HG03097 (cell line): Measurements from ENCODE around the gene RNF166.

Source experiments
- ATAC-seq: cut with Tn5 transposase; IDR thresholded peaks from one replicate; pipeline ENCODE4 v1.9.1; 2021; ENCODE audit not compliant: unreplicated experiment, low FRiP score

Gene RNF166

GRCh38 chr16:88725609-88726407 lies 19.6 kb upstream of the RNF166 start:
- no peak for ATAC-seq

DNA sequence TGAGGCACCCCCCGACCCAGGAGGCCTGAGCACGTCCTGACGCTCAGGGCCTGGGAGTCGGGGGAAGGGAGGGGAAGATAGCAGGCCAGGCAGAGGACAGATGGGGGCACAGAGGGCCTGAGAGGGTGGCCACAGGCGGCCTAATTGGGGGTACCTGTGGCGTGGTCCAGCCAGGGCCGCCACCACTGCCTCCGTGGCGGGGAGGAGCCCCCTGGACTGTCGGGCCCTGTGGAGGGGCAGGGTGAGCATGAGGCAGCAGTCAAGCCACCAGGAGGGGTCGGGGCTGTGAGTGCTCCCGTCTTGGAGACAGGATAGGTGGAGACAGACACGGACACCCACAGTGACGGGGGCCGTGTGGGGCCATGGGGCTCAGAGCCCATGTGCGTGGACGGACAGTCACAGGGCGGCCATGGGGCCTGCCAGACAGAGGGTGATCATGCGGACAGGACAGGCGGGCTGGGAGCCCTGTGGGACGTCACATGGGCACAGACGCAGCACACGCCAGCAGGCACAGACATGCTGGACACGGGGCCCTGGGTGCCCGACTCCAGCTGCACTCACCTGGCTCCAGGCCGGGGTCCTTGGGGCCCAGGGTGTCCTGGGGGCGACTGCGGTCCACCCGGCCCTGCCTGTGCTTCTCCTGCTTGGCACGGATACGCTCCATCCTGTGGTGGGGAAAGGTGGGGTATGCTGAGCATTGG lies 18.8 kb upstream of the RNF166 start:
- ATAC-seq: no peak

- no peak for ATAC-seq
Observed at GRCh38 chr16:88723911-88724310, 17.7 kb upstream of the RNF166 start.

- ATAC-seq: no peak
Observed at GRCh38 chr16:88723507-88723887, 17.3 kb upstream of the RNF166 start.

GRCh38 chr16:88722784-88723506 lies 16.7 kb upstream of the RNF166 start:
- no peak for ATAC-seq

DNA sequence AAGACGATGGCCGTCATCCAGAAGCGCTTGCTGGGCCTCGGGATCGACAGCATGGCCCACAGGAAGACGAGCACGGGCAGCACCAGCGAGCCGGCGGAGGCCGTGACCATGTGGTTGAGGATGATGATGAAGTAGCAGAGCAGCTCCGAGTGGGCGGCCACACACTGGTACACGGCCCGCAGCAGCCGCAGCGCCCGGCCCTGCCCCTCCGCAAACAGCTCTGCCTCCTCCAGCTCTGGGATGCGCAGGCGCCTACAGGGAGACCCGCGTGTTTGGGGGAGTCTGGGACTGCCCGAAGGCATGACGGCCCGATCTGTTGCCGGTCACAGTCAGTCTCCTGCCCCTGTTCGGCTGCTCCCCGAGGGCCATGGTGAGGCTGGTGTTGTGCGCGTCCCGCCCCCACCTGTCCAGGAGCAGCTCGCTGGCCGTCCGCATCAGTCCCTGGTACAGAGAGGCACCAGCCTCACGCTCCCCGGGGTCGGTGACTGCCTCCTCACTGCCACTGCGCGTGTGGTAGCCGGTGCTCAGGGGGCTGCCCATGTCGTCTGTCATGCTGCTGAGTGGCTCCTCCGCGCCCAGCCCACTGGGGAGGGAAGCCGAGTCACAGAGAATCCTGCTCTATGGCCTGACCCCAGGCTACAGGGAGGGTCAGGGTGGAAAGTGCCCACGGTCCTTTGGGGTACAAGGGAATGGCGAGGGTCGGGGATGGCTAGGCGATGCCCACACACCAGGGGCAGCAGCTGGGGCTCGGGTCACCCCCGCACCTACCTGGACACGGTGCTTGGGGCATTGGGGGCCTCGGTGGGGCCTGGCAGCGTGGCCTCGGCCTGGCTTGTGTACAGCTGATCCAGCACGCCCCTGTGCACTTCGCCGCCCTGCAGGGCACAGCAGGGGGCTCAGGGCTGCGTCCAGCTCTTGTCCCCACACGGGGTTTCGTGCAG lies 15.9 kb upstream of the RNF166 start:
- ATAC-seq: no peak

- no peak for ATAC-seq
Observed at GRCh38 chr16:88721236-88721635, 15.0 kb upstream of the RNF166 start.

DNA sequence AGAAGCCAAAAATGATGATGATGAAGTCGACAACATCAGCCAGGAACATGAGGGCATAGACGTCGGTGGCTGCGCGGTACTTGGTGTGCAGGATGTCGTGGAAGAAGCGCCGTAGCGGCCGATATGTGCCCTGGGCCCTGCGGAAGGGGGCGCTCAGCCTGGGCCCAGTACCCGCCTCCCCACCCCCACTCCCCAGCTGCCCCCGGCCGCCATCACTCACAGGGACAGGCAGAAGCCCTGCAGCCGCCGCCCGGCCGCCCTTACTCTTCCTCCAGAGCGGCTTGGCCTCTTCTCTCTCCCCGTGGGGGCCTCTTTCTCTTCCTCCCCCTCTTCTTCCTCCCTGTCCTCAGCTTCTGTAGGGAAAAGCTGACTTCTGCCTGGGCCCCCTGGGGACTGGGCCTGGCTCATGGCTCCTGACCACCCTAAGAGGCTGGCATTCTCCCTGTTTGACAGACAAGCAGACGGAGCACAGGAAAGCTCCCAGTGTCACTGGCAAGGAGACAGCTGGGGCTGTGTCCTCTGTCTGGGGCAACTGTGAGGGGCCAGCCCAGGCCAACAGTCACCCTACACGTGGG lies 14.3 kb upstream of the RNF166 start:
- no peak for ATAC-seq

DNA sequence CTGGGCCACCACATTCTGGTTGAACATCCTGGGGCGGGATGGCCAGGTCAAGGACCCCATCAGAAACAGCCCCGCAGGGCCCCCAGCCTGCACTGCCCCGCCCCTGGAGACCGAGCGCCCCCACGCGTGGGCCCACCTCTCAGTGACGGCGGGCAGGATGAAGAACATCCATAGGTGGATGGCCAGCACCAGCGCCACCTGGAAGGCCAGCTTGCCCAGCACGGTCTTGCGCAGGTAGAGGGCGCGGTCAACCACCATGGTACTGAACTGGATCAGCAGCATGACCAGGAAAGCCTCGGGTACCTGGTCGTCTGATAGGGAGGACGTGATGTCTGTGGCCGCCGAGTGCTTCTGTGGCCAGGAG lies 13.7 kb upstream of the RNF166 start:
- ATAC-seq: no peak

GRCh38 chr16:88719267-88719932 lies 13.2 kb upstream of the RNF166 start:
- no peak for ATAC-seq

DNA sequence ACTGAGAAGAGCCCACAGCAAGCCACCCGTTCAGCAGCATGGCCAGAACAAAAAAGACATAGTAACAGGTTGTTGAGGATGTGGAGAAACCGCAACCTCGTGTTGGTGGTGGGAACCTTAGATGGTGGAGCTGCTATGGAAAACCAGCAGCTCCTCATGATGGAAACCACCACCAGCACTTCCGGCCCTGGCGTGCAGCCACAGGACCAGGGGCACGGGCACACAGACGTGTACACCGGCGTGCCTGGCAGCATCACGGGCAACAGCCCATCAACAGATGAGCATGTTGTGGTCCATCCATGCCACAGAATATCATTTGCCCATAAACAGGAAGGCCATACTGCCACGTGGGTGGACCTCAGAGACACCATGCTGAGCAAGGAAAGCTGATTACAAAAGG lies 12.0 kb upstream of the RNF166 start:
- no peak for ATAC-seq

- ATAC-seq: no peak
Observed at GRCh38 chr16:88716601-88717001, 10.4 kb upstream of the RNF166 start.

DNA sequence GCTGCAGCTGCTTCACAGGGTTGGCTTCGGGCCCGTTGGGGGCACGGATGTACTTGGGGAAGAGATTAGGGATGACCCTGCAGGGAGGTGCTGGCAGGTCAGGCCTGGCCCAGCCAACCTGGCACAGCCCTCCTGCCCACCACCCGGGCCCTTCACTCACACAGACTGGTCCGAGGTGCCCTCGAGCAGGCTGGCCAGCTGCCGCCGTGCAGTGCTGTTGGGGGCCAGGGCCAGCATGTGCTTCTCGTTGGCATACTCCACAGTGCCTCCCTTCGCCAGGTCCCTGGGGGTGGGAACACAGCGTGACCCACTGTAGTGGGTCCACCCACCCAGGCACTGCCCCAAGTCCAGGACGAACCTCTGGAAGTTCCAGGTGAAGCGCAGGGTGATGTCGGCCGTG lies 10.0 kb upstream of the RNF166 start:
- no peak for ATAC-seq

DNA sequence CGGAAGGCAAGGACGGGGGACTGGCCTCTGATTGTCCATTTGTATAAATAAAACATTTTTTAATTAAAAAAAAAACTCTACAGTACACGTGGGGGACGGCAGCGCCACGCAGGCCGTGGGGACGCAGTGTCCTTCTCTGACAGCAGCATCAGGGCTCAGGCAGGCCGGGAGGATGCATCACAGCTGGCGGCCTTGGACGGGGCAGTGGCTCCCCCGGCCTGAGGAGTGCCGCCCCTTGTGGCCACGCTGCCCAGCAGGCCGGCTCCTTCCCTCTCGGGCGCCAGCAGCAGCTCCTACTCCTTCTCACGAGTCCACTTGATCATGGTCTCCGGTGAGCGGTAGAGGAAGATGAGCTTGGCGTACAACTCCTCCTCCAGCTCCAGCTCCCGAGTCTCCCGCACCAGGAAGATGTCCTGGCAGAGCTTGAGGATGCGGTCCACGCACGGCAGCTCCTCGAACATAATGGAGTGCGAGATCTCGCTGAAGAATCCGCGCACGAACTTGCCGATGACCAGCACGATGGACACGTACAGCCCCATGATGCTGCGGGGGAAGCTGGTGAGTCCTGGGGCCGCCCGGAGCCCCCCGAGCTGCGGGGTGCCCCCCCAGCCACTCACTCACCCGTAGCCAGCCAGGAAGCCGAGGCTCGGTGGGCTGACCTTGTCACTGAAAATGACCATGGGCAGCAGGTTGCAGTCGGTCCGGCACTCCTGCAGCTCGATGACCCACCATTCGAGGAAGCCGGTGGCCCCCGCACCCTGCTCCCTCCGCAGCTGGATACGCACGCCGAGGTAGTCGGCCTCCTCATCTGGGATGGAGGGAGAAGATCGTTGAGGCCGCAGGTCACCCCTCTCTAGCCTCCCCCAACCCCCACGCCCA lies 9.3 kb upstream of the RNF166 start:
- no peak for ATAC-seq

DNA sequence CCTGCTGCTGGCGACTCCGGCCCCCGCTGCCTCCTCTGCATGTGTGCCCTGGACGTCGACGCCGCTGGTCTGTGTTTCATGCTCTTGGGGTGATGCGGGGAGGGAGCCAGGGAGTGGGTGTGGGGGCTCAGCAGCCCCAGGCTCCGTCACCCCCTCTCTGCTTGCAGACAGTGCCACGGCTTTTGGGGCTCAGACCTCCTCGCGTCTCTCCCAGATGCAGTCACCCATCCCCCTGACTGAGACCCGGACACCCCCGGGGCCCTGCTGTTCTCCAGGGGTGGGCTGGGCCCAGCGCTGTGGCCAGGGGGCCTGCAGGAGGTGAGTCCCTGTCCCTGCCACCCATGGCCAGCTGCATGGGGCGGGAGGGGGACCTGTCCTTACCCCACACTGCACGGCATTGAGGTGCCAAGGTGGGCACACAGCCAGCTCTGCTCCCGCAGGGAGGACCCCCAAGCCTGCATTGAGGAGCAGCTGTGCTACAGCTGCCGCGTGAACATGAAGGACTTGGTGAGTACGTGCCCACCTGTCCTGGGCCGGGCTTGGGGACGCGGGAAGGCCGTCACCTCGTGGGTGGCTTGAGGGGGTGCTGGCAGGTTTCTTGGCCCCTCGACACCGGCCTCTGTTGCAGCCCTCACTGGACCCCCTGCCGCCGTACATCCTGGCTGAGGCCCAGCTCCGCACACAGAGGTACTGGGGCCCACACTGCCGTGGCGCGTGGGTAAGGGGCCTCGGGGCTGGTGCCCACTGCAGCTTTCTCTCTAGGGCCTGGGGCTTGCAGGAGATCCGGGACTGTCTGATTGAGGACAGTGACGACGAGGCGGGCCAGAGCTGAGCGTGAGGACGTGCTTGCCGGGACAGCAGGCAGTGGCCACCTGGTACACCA lies 8.5 kb upstream of the RNF166 start:
- no peak for ATAC-seq

- ATAC-seq: no peak
Observed at GRCh38 chr16:88713568-88714419, 7.6 kb upstream of the RNF166 start.

DNA sequence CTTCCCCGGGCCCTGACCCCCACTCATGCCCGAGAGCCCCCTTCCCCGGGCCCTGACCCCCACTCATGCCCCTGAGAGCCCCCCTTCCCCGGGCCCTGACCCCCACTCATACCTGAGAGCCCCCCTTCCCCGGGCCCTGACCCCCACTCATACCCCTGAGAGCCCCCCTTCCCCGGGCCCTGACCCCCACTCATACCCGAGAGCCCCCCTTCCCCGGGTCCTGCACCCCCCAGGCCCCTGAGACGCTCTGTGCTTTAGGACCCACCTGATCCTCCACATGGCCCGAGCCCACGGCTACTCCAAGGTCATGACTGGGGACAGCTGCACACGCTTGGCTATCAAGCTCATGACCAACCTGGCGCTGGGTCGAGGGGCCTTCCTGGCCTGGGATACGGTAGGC lies 6.8 kb upstream of the RNF166 start:
- ATAC-seq: no peak
